Measurements from ENCODE around the gene ASS1. TPM values are rescaled to one million over a fixed set of nuclear protein-coding genes. Genes with fewer than 3 reads are reported as not detected.

The ASS1 gene
- total RNA-seq, 1 experiment from 2014 or later = 255 TPM

- ChIA-PET CTCF (no interaction called here), POLR2A (ENCODE audit: unreplicated experiment) (interaction anchor here (0.7 kb wide), 1 partner anchor 11 kb away, joined by 4 read pairs; no protein-coding TSS in a partner anchor)
- Histone ChIP-seq H3K79me2 (ENCODE audit: low read depth) (no peaks in the 10 kb centered on the region), H3K9me2 (ENCODE audit: insufficient read depth) (no peaks in the 10 kb centered on the region), H3K27me3 (ENCODE audit: insufficient read depth, low read depth) (no peaks in the 10 kb centered on the region), H3K4me1 (replicated peaks; ENCODE audit: insufficient read depth) (no peaks in the 10 kb centered on the region), H3K4me2 (no peak overlapping the region), H3F3A (ENCODE audit: insufficient read depth, low read depth) (no peaks in the 10 kb centered on the region), H3K36me3 (ENCODE audit: low read depth) (no peaks in the 10 kb centered on the region), H2AFZ (no peak overlapping the region), H3K9me3 (ENCODE audit: insufficient read depth, low read depth) (no peaks in the 10 kb centered on the region), H4K20me1 (ENCODE audit: insufficient read depth) (no peaks in the 10 kb centered on the region), H3K27ac (no peak overlapping the region), H3K4me3 (no peak overlapping the region)
- BruUV-seq (replicated peaks) = no TSS peak
- TF ChIP-seq CTCF (conservative IDR thresholded peaks at IDR 0.05) (no peak), EZH2 (IDR thresholded peaks at IDR 0.05; ENCODE audit: low read depth) (no peak)
- intact Hi-C loops (cut with micrococcal nuclease; ENCODE audit: unreplicated experiment) = no loop called here
- no peak for DNase-seq
Observed at GRCh38 chr9:130470269-130470668, 25.5 kb downstream of the ASS1 start.

GRCh38 chr9:130470950-130471349 is 26.2 kb downstream of the ASS1 start:
- Histone ChIP-seq H4K20me1 (ENCODE audit: insufficient read depth) (no peaks in the 10 kb centered on the region), H3K9me2 (ENCODE audit: insufficient read depth) (no peaks in the 10 kb centered on the region), H3K9me3 (ENCODE audit: insufficient read depth, low read depth) (no peaks in the 10 kb centered on the region), H3K4me3 (no peak overlapping the region), H3K4me2 (no peak overlapping the region), H3K36me3 (ENCODE audit: low read depth) (no peaks in the 10 kb centered on the region), H3K79me2 (ENCODE audit: low read depth) (no peaks in the 10 kb centered on the region), H3K27me3 (ENCODE audit: insufficient read depth, low read depth) (no peaks in the 10 kb centered on the region), H3K4me1 (replicated peaks; ENCODE audit: insufficient read depth) (no peaks in the 10 kb centered on the region), H2AFZ (no peak overlapping the region), H3K27ac (no peak overlapping the region), H3F3A (ENCODE audit: insufficient read depth, low read depth) (no peaks in the 10 kb centered on the region)
- no peak for TF ChIP-seq EZH2 (IDR thresholded peaks at IDR 0.05; ENCODE audit: low read depth)
- no peak for TF ChIP-seq CTCF (conservative IDR thresholded peaks at IDR 0.05)
- ChIA-PET POLR2A (ENCODE audit: unreplicated experiment) (no interaction called here), CTCF (no interaction called here)
- BruUV-seq (replicated peaks) = no TSS peak
- intact Hi-C loops (cut with micrococcal nuclease; ENCODE audit: unreplicated experiment) = no loop called here
- no peak for DNase-seq

- ChIA-PET CTCF (interaction anchor here (0.6 kb wide), 1 partner anchor 25 kb away, joined by 7 read pairs; no protein-coding TSS in a partner anchor), POLR2A (ENCODE audit: unreplicated experiment) (no interaction called here)
- H3K79me2 ChIP-seq (ENCODE audit: low read depth) = no peaks in the 10 kb centered on the region
- H3K27ac ChIP-seq = no peak overlapping the region
- no peak overlapping the region for H3K4me2 ChIP-seq
- intact Hi-C loops (cut with micrococcal nuclease; ENCODE audit: unreplicated experiment) = no loop called here
- H3K4me3 ChIP-seq = no peak overlapping the region
- no peaks in the 10 kb centered on the region for H3K9me2 ChIP-seq (ENCODE audit: insufficient read depth)
- H3K27me3 ChIP-seq (ENCODE audit: insufficient read depth, low read depth) = no peaks in the 10 kb centered on the region
- no peak for TF ChIP-seq CTCF (conservative IDR thresholded peaks at IDR 0.05)
- no peak for TF ChIP-seq EZH2 (IDR thresholded peaks at IDR 0.05; ENCODE audit: low read depth)
- no peaks in the 10 kb centered on the region for H3F3A ChIP-seq (ENCODE audit: insufficient read depth, low read depth)
- BruUV-seq (replicated peaks) = no TSS peak
- DNase-seq = no peak
- no peaks in the 10 kb centered on the region for H3K9me3 ChIP-seq (ENCODE audit: insufficient read depth, low read depth)
- no peaks in the 10 kb centered on the region for H3K36me3 ChIP-seq (ENCODE audit: low read depth)
- H3K4me1 ChIP-seq (replicated peaks; ENCODE audit: insufficient read depth) = no peaks in the 10 kb centered on the region
- H2AFZ ChIP-seq = no peak overlapping the region
- H4K20me1 ChIP-seq (ENCODE audit: insufficient read depth) = no peaks in the 10 kb centered on the region
Observed at GRCh38 chr9:130471411-130472183, 26.8 kb downstream of the ASS1 start.

All from PC-9 (cell line).